Smooth muscle cell (in vitro differentiated cells): ENCODE measurements around the gene MRPL21. TPM values are rescaled to one million over a fixed set of nuclear protein-coding genes. Genes with fewer than 3 reads are reported as not detected.

Source experiments
- DNase-seq: peaks from one replicate; lab custom pipeline; 2025; ENCODE audit not compliant: unreplicated experiment; lab: John Stamatoyannopoulos, UW
- H2AFZ ChIP-seq: fragments of 200-600 bp; sonication (generic); 2 replicates; pipeline ENCODE4 v1.6.0; 2016; ENCODE audit warnings: antibody characterized with exemption, low read depth, mild to moderate bottlenecking
- H3F3A ChIP-seq: fragments of 200-600 bp; sonication (generic); 2 replicates; pipeline ENCODE4 v1.6.0; 2017; ENCODE audit warnings: antibody characterized with exemption, low read depth
- H3K27ac ChIP-seq: fragments of 200-600 bp; sonication (generic); 2 replicates; pipeline ENCODE4 v1.5.1; 2016; ENCODE audit warnings: low read depth, mild to moderate bottlenecking
- H3K27me3 ChIP-seq: fragments of 200-600 bp; sonication (generic); 2 replicates; pipeline ENCODE4 v1.6.1; 2016; ENCODE audit warnings: low read depth, mild to moderate bottlenecking
- H3K36me3 ChIP-seq: fragments of 200-600 bp; sonication (generic); 2 replicates; pipeline ENCODE4 v1.5.1; 2016; ENCODE audit warnings: low read depth
- H3K4me1 ChIP-seq: fragments of 200-600 bp; sonication (generic); 2 replicates; pipeline ENCODE4 v1.5.1; 2016; ENCODE audit warnings: low read depth
- H3K4me2 ChIP-seq: fragments of 200-600 bp; sonication (generic); 2 replicates; pipeline ENCODE4 v1.6.0; 2016; ENCODE audit warnings: mild to moderate bottlenecking
- H3K4me3 ChIP-seq: fragments of 200-600 bp; sonication (generic); 2 replicates; pipeline ENCODE4 v1.5.1; 2016; ENCODE audit warnings: mild to moderate bottlenecking
- H3K79me2 ChIP-seq: fragments of 200-600 bp; sonication (generic); 2 replicates; pipeline ENCODE4 v1.6.0; 2016; ENCODE audit warnings: low read depth, mild to moderate bottlenecking
- H3K9ac ChIP-seq: fragments of 200-600 bp; sonication (generic); 2 replicates; pipeline ENCODE4 v1.6.0; 2016; ENCODE audit warnings: low read depth
- H3K9me3 ChIP-seq: fragments of 200-600 bp; sonication (generic); replicated peaks from 2 replicates; pipeline ENCODE4 v1.5.1; 2016; ENCODE audit warnings: low read depth
- H4K20me1 ChIP-seq: fragments of 200-600 bp; sonication (generic); 2 replicates; pipeline ENCODE4 v1.6.0; 2016; ENCODE audit warnings: low read depth
- WGBS: methylation state at CpG from one replicate; pipeline ENCODE4 v1.1.7; 2016; ENCODE audit warnings: low lambda C conversion rate; 5-methylcytosine and 5-hydroxymethylcytosine counted together
- polyA plus RNA-seq: library from polyadenylated mRNA; unstranded; fragments of >200 nt; fragmentation: Nextera tagmentation; extraction: Ambion mirVana; gene quantifications from 2 replicates; pipeline ENCODE4 v1.2.1, GENCODE V29; 2016
- total RNA-seq: library from RNA; depleted of rRNA; stranded (reverse); fragments of >200 nt; gene quantifications from 2 replicates; pipeline ENCODE4 v1.2.3, GENCODE V29; 2014
- TF ChIP-seq, protein P1 (sequence below): fragments of 200-600 bp; sonication (generic); IDR thresholded peaks from 2 replicates; pipeline ENCODE4 v1.5.1; 2017; ENCODE audit warnings: borderline replicate concordance, mild to moderate bottlenecking, antibody characterized with exemption; ENCODE audit not compliant: insufficient read depth, poor library complexity, severe bottlenecking

MRPL21 gene
- total and polyA plus RNA-seq, 2 experiments from 2014 or later = 41.2 to 110 TPM

DNA sequence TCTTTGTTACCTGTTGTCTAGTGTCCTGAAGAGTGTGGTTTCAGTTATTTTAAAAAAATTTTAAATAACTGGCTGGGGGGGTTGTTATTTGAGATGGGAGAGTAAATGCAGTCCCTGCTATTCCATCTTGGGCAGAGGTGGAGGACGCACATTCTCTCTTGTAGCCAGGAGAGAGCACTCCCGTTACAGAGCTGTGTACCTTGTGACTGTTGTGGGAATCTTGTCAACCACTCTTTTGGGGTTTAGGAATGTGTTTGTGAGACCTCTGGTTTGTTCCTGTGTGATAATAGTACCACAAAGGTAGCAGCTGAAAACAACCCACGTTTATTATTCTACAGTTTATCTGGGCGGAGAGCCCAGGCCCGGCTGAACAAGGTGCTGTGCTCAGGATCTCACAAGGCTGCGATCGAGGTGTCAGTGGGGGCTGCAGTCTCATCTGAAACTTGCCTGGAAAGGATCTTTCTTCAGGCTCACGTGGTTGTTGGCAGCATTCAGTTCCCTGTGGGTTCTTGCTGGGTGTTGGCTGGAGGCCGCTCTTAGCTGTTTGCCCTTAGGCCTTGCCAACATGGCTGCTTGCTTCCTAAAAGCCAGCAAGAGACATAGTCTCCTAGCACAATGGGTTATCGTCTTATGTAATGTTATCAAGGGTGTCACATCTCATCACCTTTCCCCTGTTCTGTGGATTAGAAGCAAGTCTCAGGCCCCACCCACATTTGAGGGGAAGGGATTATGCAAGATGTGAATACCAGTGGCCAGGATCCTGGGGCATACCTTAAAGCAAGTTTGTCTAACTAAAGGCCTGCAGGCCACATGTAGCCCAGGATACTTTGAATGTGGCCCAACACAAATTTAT lies 20.7 kb upstream of the MRPL21 start:
- no peaks in the 10 kb centered on the region for H4K20me1 ChIP-seq
- DNase-seq = no peak
- 93% methylated on average over 10 of the region's 10 CpGs for WGBS

DNA sequence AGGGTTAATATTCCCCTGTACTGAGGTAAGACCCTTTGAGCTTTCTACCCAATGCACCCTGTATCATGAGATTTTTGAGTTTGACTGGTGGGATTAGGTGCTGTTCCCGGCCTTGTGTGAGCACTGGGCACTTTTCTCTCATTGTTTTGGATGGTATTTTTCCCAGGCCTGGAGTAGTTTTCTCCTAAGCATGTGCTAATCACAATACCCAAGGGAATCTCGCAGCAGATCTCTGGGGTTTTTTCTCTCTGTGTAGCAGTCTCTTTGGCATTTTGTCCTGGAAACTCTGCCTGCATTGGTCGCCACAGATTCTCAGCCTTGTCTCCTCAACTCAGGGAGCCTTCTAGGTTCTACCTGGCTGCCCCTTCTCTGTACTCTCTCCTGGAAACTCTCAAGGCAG lies 20.0 kb upstream of the MRPL21 start:
- 93% methylated on average over 3 of the region's 3 CpGs for WGBS
- H3K27me3 ChIP-seq = no peaks in the 10 kb centered on the region
- no peak for DNase-seq
- no peak overlapping the region for H3K4me3 ChIP-seq
- no peaks in the 10 kb centered on the region for H3F3A ChIP-seq
- peaks cover 37% of the 10 kb centered on the region for H3K36me3 ChIP-seq
- TF ChIP-seq, protein P1, sequence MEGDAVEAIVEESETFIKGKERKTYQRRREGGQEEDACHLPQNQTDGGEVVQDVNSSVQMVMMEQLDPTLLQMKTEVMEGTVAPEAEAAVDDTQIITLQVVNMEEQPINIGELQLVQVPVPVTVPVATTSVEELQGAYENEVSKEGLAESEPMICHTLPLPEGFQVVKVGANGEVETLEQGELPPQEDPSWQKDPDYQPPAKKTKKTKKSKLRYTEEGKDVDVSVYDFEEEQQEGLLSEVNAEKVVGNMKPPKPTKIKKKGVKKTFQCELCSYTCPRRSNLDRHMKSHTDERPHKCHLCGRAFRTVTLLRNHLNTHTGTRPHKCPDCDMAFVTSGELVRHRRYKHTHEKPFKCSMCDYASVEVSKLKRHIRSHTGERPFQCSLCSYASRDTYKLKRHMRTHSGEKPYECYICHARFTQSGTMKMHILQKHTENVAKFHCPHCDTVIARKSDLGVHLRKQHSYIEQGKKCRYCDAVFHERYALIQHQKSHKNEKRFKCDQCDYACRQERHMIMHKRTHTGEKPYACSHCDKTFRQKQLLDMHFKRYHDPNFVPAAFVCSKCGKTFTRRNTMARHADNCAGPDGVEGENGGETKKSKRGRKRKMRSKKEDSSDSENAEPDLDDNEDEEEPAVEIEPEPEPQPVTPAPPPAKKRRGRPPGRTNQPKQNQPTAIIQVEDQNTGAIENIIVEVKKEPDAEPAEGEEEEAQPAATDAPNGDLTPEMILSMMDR = no peak
- no peaks in the 10 kb centered on the region for H4K20me1 ChIP-seq
- no peaks in the 10 kb centered on the region for H3K4me1 ChIP-seq
- no peak overlapping the region for H3K4me2 ChIP-seq
- H3K9me3 ChIP-seq = peaks cover 14% of the 10 kb centered on the region
- H2AFZ ChIP-seq = no peak overlapping the region
- H3K27ac ChIP-seq = no peak overlapping the region
- H3K79me2 ChIP-seq = no peaks in the 10 kb centered on the region
- no peak overlapping the region for H3K9ac ChIP-seq

More for the DNA sequence above, 20.7 kb upstream of the MRPL21 start:
- Histone ChIP-seq H3K4me1 (no peaks in the 10 kb centered on the region), H3K4me3 (no peak overlapping the region), H2AFZ (no peak overlapping the region), H3K79me2 (no peaks in the 10 kb centered on the region), H3K4me2 (no peak overlapping the region), H3F3A (no peaks in the 10 kb centered on the region), H3K27me3 (no peaks in the 10 kb centered on the region), H3K9ac (no peak overlapping the region), H3K27ac (no peak overlapping the region), H3K36me3 (peaks cover 37% of the 10 kb centered on the region), H3K9me3 (peaks cover 14% of the 10 kb centered on the region)
- TF ChIP-seq, protein P1 = no peak

DNA sequence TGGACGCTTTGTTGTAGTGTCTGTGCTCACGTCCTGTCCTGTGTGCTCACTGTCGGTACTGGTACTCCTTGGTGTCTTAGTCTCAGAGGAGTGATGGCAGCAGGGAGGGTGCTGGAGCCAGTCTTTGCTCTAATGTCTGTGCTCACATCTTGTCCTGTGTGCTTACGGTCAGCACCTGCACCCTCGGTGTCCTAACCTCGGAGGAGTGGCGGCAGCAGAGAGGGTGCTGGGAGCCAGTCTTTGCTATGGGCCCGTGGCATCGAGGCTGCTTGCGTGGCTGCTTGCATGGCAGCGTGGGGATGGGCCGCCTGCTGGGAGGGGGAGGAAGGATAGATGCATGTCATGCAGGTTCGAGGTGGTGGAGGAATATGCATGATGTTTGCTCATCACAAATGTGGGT lies 12.8 kb upstream of the MRPL21 start:
- Histone ChIP-seq H3K9me3 (no peaks in the 10 kb centered on the region), H4K20me1 (no peaks in the 10 kb centered on the region), H3F3A (no peaks in the 10 kb centered on the region), H2AFZ (no peak overlapping the region), H3K27me3 (no peaks in the 10 kb centered on the region), H3K4me2 (no peak overlapping the region), H3K36me3 (peaks cover 5% of the 10 kb centered on the region), H3K9ac (no peak overlapping the region), H3K79me2 (no peaks in the 10 kb centered on the region), H3K4me1 (no peaks in the 10 kb centered on the region), H3K27ac (no peak overlapping the region), H3K4me3 (no peak overlapping the region)
- no peak for DNase-seq
- 94% methylated on average over 13 of the region's 13 CpGs for WGBS
- TF ChIP-seq, protein P1 = no peak

DNA sequence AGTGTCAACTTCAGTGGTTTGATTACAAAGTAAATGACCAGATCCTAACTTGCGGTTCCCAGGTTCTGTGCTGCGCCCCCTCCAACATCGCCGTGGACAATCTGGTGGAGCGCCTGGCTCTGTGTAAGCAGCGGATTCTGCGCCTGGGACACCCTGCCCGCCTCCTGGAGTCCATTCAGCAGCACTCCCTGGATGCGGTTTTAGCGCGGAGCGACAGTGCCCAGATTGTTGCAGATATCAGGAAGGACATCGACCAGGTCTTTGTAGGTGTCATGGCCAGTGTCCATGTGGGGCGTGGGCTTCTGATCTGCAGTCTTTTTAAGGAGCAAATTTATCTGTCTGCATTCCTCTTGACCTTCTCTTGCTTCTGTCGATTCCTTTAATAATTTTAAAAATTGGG lies 11.1 kb upstream of the MRPL21 start:
- WGBS = over 99% methylated on average over 15 of the region's 15 CpGs
- H3K27me3 ChIP-seq = no peaks in the 10 kb centered on the region
- H3K36me3 ChIP-seq = no peaks in the 10 kb centered on the region
- TF ChIP-seq, protein P1 = no peak
- no peaks in the 10 kb centered on the region for H3K79me2 ChIP-seq
- H3K27ac ChIP-seq = no peak overlapping the region
- H3K4me2 ChIP-seq = no peak overlapping the region
- no peaks in the 10 kb centered on the region for H3K9me3 ChIP-seq
- no peak overlapping the region for H2AFZ ChIP-seq
- DNase-seq = no peak
- H3K4me3 ChIP-seq = no peak overlapping the region
- H3K9ac ChIP-seq = no peak overlapping the region
- H3F3A ChIP-seq = no peaks in the 10 kb centered on the region
- H3K4me1 ChIP-seq = no peaks in the 10 kb centered on the region
- H4K20me1 ChIP-seq = no peaks in the 10 kb centered on the region
